HG03066 (cell line): Measurements from ENCODE around the gene HSPB7.
"Not testable (repeated sequence)": the region's sequence is repeated elsewhere in the genome, so short reads cannot be mapped to it uniquely, and the experiment has no call there.

Experiments
- ATAC-seq: cut with Tn5 transposase; IDR thresholded peaks from one replicate; pipeline ENCODE4 v1.9.1; 2021; ENCODE audit warnings: low read depth; ENCODE audit not compliant: unreplicated experiment

The HSPB7 gene

DNA sequence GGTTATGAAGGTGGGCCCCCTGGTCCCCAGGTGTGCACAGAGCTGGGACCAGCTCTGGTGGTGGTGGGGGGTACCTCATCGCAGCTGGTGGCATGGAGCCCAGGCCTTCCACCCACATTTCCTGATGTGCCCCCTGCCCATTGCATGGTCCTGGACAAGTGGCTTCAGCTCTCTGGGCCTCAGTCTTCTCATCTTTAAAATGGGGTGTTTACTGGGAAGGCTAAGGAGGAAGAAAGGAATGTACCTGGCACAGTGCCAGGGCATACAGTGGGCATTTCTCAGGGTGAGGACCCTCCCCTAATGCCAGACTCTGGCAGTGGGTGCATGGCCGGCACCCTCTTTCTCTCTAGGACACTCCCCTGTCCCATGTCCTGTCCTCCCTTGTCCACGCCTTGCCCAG lies 33.2 kb upstream of the HSPB7 start:
- ATAC-seq, result no peak

- no peak for ATAC-seq
These were observed 32.5 kb upstream of the HSPB7 start for GRCh38 chr1:16050328-16050727.

DNA sequence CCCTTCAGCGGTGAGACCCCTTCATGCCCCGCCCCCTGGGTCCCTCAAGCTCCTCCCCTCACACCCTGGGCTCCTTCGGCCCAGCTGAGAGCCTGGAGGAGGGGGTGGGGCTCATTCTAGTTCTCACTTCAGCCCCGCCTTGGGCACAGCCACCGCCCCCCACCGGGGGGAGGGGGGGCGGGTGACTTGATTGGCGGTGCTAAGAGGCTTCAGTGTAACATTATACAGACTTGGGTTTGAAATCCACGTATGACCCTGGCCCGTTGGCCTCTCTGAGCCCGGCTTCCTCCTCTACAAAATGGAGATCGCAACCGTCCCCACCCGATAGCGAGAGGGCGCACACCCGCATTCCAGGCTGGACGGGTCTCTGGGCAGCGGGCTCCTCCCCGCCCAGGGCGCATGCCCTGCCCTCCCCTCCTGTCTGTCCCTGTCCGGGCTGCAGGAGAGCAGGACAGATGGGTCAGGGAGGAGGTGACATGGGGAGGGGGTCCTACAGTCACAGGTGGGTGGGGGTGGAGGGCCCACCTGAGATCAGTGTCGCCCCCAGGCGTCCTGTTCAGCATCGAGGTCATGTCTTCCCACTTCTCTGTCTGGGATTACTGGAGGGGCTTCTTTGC lies 30.8 kb upstream of the HSPB7 start:
- ATAC-seq, result no peak

DNA sequence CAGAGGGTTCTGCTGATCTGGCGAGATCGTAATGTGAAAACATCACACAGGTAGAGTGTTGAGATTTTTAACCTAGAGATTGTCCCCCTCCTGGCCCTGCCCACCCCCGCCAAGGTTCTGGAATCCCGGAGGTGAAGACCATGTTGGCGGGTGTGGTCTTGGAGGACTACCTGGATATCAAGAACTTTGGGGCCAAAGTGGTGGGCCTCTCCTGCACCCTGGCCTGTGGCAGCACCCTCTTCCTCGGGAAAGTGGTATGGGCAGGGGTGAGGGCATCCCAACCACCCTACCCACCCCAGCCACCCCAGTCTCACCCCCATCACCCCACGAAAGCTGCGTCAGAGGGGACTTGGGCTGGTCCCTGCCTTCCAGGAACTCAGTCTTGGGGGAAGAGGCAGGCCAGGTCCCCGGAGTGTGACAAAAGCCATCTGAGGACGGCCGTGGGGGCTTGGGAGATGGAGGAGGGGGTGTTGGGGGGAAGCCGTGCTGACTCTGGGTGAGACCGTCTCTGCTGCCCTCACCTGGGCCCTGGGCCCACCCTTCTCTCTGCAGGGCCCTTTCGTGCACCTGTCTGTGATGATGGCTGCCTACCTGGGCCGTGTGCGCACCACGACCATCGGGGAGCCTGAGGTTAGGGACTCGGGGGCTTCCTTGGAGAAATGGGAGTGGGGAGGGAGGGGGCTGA lies 30.1 kb upstream of the HSPB7 start:
- no peak for ATAC-seq

GRCh38 chr1:16046842-16047241 lies 29.0 kb upstream of the HSPB7 start:
- no peak for ATAC-seq

DNA sequence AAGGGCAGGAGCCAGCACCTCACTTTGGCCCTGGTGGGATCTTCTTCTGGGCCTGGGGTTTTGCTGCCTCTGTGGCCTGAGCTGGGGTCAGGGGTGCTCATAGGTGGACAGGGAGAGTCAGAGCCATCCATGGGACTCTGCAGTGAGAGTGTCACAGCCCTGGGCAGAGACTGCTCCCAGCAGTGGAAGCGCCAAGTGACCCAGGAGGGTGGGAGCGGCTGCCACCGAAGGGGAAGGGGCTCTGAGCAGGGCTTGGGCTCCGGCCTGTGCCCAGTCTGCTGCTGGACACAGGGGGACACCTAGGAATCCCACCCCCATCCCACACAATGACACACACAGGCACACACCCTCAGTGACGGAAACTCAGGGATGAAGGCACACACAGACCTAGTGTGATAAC lies 26.1 kb upstream of the HSPB7 start:
- ATAC-seq, result no peak

- no peak for ATAC-seq
These were observed 25.7 kb upstream of the HSPB7 start, which contains the start of gene CLCNKB for GRCh38 chr1:16043521-16043920. Gene CLCNKB, plus strand, starts transcription at chr1:16043782. Its CDS starts 711 bp downstream, at chr1:16044493.

DNA sequence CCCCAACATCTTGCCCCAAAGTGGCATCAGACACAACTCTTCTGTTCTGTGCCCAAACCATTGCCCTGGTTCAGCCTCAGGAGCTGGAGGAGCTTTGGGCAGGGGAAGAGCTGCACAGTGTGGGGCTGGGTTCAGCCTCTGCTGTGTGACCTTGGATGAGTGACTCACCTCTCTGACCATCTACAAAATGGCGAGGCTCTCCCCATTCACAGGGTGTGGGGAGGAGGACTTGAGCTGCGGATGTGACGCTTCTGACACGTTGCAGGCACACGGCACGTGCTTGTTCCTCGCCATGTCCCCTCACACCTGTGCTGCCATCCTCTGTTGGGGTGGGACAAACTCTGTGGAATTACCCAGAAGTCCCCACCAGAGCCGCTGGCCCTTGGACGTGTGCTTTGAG lies 24.8 kb upstream of the HSPB7 start:
- not testable (repeated sequence) for ATAC-seq

GRCh38 chr1:16042096-16042495 lies 24.3 kb upstream of the HSPB7 start:
- no peak for ATAC-seq

DNA sequence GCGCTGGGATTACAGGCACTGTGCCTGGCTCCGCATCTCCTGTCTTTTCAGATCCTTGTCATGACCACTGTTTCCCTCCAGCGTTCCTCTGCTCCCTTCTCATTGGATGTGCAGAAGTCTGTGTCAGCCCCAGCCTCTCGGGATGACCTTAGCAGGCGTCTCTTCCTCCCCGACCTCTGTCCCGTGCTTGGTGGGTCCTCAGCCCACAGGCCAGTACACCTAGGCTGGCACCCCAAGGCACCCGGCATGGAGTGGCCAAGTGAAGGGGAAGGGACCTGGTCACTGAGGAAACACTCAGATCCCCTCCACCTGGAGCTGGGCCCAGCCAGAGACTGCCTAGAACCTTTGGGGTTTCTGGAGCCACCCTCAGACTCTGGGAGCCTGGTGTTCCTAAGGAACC lies 23.4 kb upstream of the HSPB7 start:
- no peak for ATAC-seq

GRCh38 chr1:16039871-16040270 lies 22.0 kb upstream of the HSPB7 start:
- not testable (repeated sequence) for ATAC-seq

DNA sequence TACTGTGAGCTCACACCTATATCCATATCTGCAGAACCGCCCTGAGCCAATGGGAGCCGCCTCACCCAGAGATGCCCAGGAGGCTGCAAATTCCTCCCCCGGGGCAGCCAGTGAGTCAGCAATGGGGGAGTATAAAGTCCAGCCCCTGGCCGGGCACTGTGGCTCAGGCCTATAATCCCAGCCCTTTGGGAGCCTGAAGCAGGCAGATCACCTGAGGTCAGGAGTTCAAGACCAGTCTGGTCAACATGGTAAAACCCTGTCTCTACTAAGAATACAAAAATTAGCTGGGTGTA lies 20.7 kb upstream of the HSPB7 start:
- ATAC-seq, result no peak

- ATAC-seq, result not testable (repeated sequence)
These were observed 18.6 kb upstream of the HSPB7 start for GRCh38 chr1:16036461-16036860.

DNA sequence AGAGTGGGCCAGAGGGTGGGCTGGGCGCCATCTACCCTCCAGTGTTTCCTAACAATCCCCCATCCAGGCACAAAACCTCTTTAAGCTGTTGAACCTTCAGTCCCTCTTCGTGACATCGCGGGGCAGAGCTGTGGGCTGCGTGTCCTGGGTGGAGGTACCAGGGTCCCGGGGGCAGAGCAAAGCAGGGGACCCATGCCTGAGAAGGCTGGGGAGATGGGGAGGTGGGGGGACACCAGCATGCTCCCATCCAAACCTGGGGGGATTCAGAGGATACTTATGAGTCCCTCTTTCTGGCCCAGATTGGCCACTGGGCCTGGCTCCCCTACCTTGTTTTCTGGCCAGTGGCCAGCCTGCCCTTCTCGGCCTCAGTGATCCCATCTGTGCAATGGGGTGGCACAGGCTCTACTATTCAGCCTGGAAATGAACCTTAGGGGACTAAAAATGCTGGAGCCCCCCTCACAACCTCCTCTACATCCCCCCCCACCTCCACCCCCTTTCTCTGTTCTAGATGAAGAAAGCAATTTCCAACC lies 15.3 kb upstream of the HSPB7 start:
- not testable (repeated sequence) for ATAC-seq

DNA sequence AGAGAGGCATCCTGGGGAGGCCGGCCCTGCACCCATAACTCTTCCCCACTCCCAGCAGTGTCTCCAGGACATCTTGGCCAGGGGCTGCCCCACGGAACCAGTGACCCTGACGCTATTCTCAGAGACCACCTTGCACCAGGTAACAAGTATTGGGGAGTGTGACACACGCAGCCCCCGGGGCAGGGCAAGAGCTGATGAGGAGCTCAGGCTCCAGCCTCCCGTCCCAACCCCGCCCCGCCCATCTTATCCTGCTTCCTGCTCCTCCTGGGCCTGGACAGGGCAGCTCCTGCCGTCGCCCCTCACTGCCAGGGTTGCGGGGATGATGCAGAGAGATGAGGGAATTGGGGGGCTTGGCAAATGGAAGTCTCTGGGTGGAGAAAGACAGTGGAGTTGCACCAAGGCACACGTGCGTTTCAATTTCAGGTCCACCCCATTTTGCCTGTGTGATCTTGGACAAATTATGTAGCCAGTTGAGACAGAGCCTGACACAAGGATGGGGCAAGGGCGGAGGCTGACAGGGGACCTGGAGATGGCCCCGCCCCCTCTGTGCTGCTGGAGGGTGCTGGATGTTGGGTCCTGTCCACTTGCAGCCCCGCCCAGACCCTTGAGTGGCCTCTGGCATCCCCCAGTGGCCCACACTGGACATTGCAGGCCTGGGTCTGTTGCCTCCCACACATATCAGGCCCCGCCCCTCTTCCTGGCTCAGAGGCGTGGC lies 14.7 kb upstream of the HSPB7 start:
- no peak for ATAC-seq

DNA sequence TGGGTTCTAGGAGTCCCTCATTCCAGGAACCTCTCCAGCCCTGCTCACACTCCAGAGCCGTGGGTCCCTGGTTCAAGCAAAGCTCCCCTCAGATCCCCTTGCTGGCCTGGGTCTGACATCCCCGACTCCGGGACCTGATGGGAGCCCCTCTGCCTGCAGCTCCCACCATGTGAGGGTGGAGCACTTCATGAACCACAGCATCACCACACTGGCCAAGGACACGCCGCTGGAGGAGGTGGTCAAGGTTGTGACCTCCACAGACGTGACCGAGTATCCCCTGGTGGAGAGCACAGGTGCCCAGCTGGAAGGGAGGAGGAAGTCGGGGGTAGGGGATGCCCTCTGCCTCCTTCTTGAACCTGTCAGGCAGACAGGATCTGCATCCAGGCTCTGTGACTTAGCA lies 13.7 kb upstream of the HSPB7 start:
- no peak for ATAC-seq

- no peak for ATAC-seq
These were observed 11.4 kb upstream of the HSPB7 start for GRCh38 chr1:16029288-16029687.

DNA sequence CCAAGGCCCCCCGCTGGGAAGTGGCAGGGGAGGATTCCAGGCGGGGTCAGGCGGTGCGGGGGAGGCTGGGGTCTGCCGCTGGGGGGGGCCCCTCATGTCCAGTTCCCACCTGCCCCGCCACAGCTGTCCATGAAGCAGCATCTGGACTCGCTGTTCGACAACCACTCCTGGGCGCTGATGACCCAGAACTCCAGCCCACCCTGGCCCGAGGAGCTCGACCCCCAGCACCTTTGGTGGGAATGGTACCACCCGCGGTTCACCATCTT lies 11.1 kb upstream of the HSPB7 start:
- not testable (repeated sequence) for ATAC-seq

GRCh38 chr1:16028237-16029002 lies 10.6 kb upstream of the HSPB7 start:
- no peak for ATAC-seq

GRCh38 chr1:16026723-16027484 lies 9.1 kb upstream of the HSPB7 start:
- ATAC-seq, result no peak

GRCh38 chr1:16026302-16026701 lies 8.5 kb upstream of the HSPB7 start:
- not testable (repeated sequence) for ATAC-seq
